B cell (primary cell): ENCODE results near the gene TMEM151A.

Source experiments
- CTCF ChIP-seq: fragments of 200-600 bp; IDR thresholded peaks from one replicate; pipeline ENCODE4 v1.8.0; 2022; ENCODE audit warnings: antibody characterized with exemption, mild to moderate bottlenecking
- EZH2 ChIP-seq: IDR thresholded peaks from 2 replicates; pipeline ENCODE4 v1.6.1; 2012; ENCODE audit warnings: borderline replicate concordance, low read depth, mild to moderate bottlenecking, moderate library complexity, low read length; ENCODE audit not compliant: insufficient read depth, poor library complexity, severe bottlenecking

- TF ChIP-seq CTCF (no peak), EZH2 (no peak)
Measured at GRCh38 chr11:66336234-66337102, 44.8 kb downstream of the TMEM151A start, which contains the start of gene RIN1.
